NOMO-1 (cell line): ENCODE measurements around the gene TAB3.

ENCODE experiments used
- DNase-seq, 2 experiments: peaks; one replicate each; lab custom pipeline; 2025; ENCODE audit not compliant: unreplicated experiment in 2 of 2; lab: John Stamatoyannopoulos, UW

The TAB3 gene

DNA sequence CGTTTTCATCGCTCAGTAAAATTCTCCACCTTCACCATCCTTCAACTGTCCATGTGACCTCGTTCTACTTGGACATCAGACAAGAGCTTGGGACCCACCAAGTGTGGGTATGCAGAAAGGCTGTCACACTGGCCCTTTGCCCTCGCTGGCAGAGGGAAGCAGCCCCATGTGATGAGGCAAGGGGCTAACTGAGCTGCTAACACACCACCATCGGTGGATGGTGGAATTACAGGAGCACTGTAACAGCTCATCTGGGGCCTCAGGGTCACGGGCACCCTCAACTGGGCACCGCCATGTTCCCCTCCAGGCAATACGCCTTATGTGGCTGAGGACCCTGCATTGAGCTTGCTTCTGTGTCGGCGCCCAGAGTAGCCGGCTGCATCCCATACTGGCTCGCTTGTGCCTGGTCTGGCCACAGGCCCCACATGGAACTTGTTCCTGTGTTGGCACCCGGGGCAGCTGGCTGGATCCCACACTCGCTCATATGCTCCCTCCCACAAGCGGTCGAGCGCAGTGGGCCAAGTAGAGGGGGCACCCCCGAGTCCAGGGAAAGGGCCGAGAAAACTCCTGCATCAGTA lies 109.5 kb downstream of the TAB3 start:
- DNase-seq: no peak

DNA sequence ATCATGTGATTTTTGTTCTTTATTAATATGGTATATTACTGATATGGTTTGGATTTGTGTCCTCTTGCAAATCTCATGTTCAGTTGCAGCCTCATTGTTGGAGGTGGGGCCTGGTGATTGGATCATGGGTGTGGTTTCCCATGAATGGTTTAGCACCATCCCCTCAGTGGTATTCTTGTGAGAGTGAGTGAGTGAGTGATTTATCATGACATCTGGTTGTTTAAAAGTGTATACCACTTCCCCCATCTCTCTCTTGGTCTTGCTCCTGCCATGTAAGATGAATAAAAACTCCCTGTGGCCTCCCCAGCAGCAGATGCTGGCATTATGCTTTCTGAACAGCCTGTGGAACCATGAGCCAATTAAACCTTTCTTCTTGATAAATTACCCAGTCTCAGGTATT lies 111.5 kb downstream of the TAB3 start:
- DNase-seq: no peak
